Left ventricle myocardium inferior (tissue), 1 donor: ENCODE data around the gene ADA. TPM values are rescaled to one million over a fixed set of nuclear protein-coding genes. Genes with fewer than 3 reads are reported as not detected.

Experiments
- DNase-seq: peaks from one replicate; pipeline ENCODE4 v3.0.0-alpha.2; 2020
- H3K27ac ChIP-seq: fragments of 200-600 bp; replicated peaks from 2 replicates; pipeline ENCODE4 v1.8.0; 2021
- H3K27me3 ChIP-seq: fragments of 200-600 bp; 2 replicates; pipeline ENCODE4 v1.8.0; 2021; ENCODE audit warnings: low read depth
- H3K36me3 ChIP-seq: fragments of 200-600 bp; 2 replicates; pipeline ENCODE4 v1.8.0; 2021
- H3K4me1 ChIP-seq: fragments of 200-600 bp; 2 replicates; pipeline ENCODE4 v1.8.0; 2021
- H3K4me3 ChIP-seq: fragments of 200-600 bp; 2 replicates; pipeline ENCODE4 v1.8.0; 2021; ENCODE audit warnings: mild to moderate bottlenecking, moderate library complexity
- H3K9me3 ChIP-seq: fragments of 200-600 bp; replicated peaks from 2 replicates; pipeline ENCODE4 v1.8.0; 2021
- CTCF ChIP-seq: fragments of 200-600 bp; IDR thresholded peaks from 2 replicates; pipeline ENCODE4 v1.8.0; 2021; ENCODE audit warnings: antibody characterized with exemption, mild to moderate bottlenecking, borderline replicate concordance
- intact Hi-C: fragments of 100-400 bp; cut with micrococcal nuclease; formaldehyde crosslinking; loops from one replicate; pipeline ENCODE4 v1.11.0; 2022
- total RNA-seq: library from RNA; stranded (reverse); fragmentation: NEBNext Ultra II Directional; extraction: Animal tissue kit (Norgen Biotek cat#: 25700); gene quantifications from one replicate; pipeline ENCODE4 v1.2.1, GENCODE V29; 2021
- donor health status: DM: no; HTN: yes; CAD: no; lungs with severe emphysema.

ADA gene
- total RNA-seq, 1 donor from 2014 or later, result 6.7 TPM

- no peak for DNase-seq
- no peak for TF ChIP-seq CTCF
- peaks cover 75% of the 10 kb centered on the region for H3K4me1 ChIP-seq
- intact Hi-C loops, result no loop called here
- no peaks in the 10 kb centered on the region for H3K36me3 ChIP-seq
- H3K27ac ChIP-seq, result peak overlapping the region; percentile 95
- no peaks in the 10 kb centered on the region for H3K9me3 ChIP-seq
- H3K27me3 ChIP-seq, result no peaks in the 10 kb centered on the region
- H3K4me3 ChIP-seq, result peak overlapping the region; percentile 48
Observed at GRCh38 chr20:44573501-44573869, 78.0 kb downstream of the ADA start.

GRCh38 chr20:44572551-44573500, 78.7 kb downstream of the ADA start:
- Histone ChIP-seq H3K36me3 (no peaks in the 10 kb centered on the region), H3K9me3 (no peaks in the 10 kb centered on the region), H3K27ac (peak overlapping the region; percentile 95), H3K4me1 (peaks cover 72% of the 10 kb centered on the region), H3K27me3 (no peaks in the 10 kb centered on the region), H3K4me3 (peak overlapping the region; percentile 48)
- DNase-seq, result peak; percentile 66
- intact Hi-C loops, result no loop called here
- TF ChIP-seq CTCF, result no peak

- peaks cover 65% of the 10 kb centered on the region for H3K4me1 ChIP-seq
- intact Hi-C loops, result no loop called here
- TF ChIP-seq CTCF, result no peak
Observed at GRCh38 chr20:44571362-44571988, 80.0 kb downstream of the ADA start.

GRCh38 chr20:44570367-44570766, 81.1 kb downstream of the ADA start:
- no peak for TF ChIP-seq CTCF
- Histone ChIP-seq H3K27me3 (no peaks in the 10 kb centered on the region), H3K4me1 (peaks cover 54% of the 10 kb centered on the region), H3K27ac (no peak overlapping the region), H3K36me3 (no peaks in the 10 kb centered on the region), H3K9me3 (no peaks in the 10 kb centered on the region), H3K4me3 (no peak overlapping the region)
- intact Hi-C loops, result no loop called here
- no peak for DNase-seq

More at GRCh38 chr20:44571362-44571988, 80.0 kb downstream of the ADA start:
- Histone ChIP-seq H3K4me3 (no peak overlapping the region), H3K27ac (peak overlapping the region; percentile 95), H3K27me3 (no peaks in the 10 kb centered on the region), H3K36me3 (no peaks in the 10 kb centered on the region), H3K9me3 (no peaks in the 10 kb centered on the region)
- DNase-seq, result no peak

Other genes starting within 250 kb of the ADA start
- 4.5 TPM for gene TTPAL, start 175.8 kb downstream of the ADA start, total RNA-seq
- 88.4 TPM for gene SERINC3, start 129.6 kb downstream of the ADA start, total RNA-seq
- gene PKIG, start 69.1 kb downstream of the ADA start, total RNA-seq, result 172 TPM
- 37.0 TPM for gene CCN5, start 63.7 kb upstream of the ADA start, total RNA-seq
- gene KCNK15, start 94.2 kb upstream of the ADA start, total RNA-seq, result 0.33 TPM
- gene RIMS4, start 158.8 kb upstream of the ADA start, total RNA-seq, result 0.11 TPM
- gene YWHAB, start 234.0 kb upstream of the ADA start, total RNA-seq, result 106 TPM